Testis (tissue), 2 donors: ENCODE results near the gene NACC2.

Experiments used
- POLR2A ChIP-seq: fragments of 450-650 bp; IDR thresholded peaks from one replicate; pipeline ENCODE4 v1.6.1; 2017; ENCODE audit warnings: antibody characterized with exemption, mild to moderate bottlenecking, moderate library complexity
- TF ChIP-seq, protein P1 (sequence below), 3 experiments: fragments of 450-650 bp in 2 of 3; fragments of 200-600 bp in 1 of 3; sonication (generic) in 1 of 3; IDR thresholded peaks; one replicate each; pipeline ENCODE4 v1.5.1; 2016 to 2019; ENCODE audit warnings: antibody characterized with exemption in 3 of 3, mild to moderate bottlenecking in 2 of 3, moderate library complexity in 1 of 3

DNA sequence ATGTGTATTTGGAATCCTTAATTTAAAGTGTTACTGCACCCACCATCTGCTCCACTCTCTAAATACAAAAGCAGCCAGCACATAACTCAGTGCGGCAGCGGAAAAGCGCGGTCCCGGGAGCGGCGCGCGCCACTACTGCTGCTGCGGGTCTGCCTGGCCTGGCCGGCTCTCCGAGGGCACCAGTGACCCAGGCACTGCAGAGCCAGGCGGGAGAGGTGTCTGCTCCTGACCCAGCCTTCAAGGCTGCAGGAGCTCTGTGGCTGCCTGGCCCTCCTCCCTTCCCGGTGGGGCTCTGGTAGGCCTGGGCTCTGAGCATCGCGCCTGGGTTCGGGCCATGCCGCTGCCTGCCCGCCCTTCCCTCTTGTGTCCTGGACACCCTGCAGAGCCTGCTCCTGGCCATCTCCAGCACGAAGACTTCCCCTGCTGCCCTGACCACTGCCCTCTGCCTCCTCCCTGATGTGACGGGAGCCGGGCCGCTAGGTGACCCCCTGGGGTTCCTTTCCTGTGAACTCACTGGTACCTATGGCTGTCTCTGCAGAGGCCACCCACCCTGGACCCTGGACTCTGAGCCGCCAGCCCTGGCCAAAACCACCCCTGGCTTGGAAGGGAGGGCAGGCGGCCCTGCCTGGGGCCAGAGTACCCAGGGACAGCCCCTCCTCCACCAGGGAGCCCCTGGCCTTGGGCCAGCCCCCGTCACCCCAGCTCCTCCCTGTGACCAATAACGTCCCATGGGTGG, 101.2 kb downstream of the NACC2 start:
- TF ChIP-seq, protein P1, sequence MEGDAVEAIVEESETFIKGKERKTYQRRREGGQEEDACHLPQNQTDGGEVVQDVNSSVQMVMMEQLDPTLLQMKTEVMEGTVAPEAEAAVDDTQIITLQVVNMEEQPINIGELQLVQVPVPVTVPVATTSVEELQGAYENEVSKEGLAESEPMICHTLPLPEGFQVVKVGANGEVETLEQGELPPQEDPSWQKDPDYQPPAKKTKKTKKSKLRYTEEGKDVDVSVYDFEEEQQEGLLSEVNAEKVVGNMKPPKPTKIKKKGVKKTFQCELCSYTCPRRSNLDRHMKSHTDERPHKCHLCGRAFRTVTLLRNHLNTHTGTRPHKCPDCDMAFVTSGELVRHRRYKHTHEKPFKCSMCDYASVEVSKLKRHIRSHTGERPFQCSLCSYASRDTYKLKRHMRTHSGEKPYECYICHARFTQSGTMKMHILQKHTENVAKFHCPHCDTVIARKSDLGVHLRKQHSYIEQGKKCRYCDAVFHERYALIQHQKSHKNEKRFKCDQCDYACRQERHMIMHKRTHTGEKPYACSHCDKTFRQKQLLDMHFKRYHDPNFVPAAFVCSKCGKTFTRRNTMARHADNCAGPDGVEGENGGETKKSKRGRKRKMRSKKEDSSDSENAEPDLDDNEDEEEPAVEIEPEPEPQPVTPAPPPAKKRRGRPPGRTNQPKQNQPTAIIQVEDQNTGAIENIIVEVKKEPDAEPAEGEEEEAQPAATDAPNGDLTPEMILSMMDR (IDR thresholded peaks at IDR 0.05): no peak
- TF ChIP-seq POLR2A: no peak
